HS-27A (cell line): ENCODE measurements around the gene EPHA7.

Experiments
- DNase-seq: peaks from one replicate; pipeline ENCODE4 v3.0.0-alpha.2; 2012; ENCODE audit warnings: low read depth, missing footprints

Gene EPHA7

DNA sequence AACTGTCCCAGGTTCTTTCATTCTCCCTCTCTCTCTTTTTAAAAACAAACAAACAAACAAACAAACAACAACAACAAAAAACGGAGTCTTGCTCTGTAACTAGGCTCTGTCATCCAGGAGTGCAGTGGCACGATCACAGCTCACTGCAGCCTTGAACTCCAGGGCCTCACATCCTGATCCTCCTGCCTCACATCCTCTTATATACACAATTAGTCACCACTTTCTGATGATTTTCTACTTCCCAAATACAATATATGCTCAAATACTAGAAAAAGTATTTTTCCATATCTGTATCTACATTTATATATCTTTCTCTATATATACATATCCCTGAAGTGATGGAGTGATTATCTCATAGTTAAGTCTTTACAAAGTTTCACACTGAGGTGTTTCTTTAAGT, 170.7 kb downstream of the EPHA7 start:
- no peak for DNase-seq

GRCh38 chr6:93243231-93243778, 176.1 kb downstream of the EPHA7 start:
- DNase-seq: no peak

DNA sequence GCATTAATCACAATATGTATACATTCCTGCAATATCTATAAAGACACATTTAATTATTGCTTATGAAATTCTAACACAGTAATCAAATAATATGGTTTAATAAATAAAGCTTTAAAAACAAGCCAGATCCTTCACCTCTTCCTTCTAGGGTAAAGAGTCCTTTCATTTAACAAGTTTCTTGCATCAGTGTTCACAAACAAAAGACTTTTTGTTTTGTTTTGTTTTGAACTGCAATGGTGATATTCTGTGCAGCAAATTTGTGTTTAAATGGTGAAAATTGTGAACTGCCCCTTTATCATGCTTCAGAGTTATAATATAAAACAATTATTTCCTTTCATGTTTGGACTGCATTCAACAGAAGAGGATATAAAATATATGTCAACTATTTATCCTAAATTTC, 177.3 kb downstream of the EPHA7 start:
- no peak for DNase-seq

- DNase-seq: no peak
Measured at GRCh38 chr6:93238632-93239031, 180.7 kb downstream of the EPHA7 start.

DNA sequence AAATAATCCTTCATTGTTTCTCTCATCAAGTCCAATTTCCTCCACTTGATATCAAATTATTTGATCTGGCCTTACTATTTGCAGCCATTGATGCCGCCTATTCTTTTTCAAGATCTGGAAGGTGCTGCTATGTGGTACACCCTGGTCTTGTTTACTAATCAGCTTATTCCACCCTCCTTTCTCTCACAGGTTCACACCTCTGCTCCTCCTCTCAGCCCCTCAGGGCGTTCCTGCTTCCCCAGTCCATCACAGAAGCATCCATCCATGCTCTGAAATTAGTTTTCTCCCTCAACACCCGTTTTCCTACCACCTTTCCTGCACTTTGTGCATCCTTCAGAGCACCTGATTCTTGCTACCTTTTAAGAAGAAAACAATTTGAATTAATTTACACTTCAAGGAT, 183.6 kb downstream of the EPHA7 start:
- no peak for DNase-seq

GRCh38 chr6:93226822-93227221, 192.5 kb downstream of the EPHA7 start:
- DNase-seq: no peak

GRCh38 chr6:93222071-93222851, 197.1 kb downstream of the EPHA7 start:
- no peak for DNase-seq

DNA sequence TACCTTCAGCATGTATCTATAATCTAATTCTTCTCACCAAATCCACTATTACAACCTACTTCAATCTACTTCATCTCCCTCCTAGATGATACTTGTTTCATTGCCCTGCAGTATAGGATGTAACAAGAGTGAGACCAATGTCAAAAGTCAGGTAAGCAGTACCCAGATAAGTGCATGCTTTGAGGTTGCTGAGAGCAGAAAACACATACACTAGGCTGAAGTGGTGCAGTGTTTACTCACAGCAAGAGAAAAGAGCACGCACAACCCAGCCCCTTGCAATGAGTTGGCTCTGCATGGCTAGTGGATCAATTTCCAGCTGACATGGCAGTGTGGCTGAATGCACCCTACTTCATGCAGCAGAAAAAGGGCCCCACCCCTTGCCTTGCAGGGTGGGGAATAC, 199.9 kb downstream of the EPHA7 start:
- no peak for DNase-seq

DNA sequence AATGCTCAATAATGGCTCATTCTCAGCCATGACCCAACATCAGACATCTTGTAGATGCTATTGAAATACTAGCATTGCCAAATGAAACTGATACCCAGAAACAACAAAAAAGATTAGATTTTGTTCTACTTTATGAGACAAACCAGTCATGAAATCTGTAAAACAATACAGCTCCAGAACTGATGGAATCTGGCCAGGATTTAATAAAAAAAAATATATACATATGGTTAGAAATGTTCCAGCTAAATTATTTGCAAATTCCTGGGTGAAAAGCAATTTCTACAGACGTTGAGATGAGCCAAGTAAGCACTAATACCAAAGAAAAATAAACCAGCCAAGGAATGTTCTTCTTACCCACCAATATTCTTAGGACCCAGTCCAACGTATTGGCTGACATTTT, 201.3 kb downstream of the EPHA7 start:
- no peak for DNase-seq

GRCh38 chr6:93213028-93213427, 206.3 kb downstream of the EPHA7 start:
- no peak for DNase-seq

DNA sequence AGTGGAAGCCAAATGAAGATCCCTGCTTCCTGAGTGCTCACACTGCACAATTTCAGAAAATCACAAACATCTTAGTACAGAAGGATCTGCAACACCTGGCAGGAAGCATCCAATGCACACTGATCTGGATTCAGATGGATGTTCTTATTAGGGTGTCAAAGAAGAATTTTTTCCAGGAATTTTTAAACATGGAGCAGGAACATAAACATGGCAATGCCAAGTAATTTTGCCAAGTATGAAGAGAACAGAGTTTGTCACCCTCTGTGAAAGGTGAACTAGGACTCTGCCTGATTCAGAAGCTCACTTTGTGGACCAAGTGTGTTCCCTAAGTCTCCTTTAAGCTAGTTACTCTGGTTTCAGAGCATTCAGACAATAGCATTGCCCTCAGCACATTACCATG, 208.5 kb downstream of the EPHA7 start:
- DNase-seq: no peak

DNA sequence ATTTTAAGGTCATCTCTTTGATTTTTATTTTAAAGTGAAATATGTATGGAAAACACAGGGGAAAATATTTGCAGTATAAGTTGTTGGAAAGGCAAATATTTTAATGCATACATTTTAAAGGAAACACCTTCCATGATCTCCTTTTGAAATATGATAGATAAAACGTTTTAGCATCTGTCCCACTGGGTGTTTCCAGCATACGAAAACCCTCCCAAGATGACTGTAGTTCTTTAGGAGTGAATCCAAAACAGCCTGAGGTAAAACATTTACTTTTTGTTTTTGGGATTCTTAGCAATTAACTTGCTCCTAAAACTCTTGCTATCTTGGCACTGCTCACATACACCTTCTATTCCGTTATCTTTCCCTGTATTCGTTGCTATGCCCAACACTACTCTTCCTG, 210.0 kb downstream of the EPHA7 start:
- no peak for DNase-seq

DNA sequence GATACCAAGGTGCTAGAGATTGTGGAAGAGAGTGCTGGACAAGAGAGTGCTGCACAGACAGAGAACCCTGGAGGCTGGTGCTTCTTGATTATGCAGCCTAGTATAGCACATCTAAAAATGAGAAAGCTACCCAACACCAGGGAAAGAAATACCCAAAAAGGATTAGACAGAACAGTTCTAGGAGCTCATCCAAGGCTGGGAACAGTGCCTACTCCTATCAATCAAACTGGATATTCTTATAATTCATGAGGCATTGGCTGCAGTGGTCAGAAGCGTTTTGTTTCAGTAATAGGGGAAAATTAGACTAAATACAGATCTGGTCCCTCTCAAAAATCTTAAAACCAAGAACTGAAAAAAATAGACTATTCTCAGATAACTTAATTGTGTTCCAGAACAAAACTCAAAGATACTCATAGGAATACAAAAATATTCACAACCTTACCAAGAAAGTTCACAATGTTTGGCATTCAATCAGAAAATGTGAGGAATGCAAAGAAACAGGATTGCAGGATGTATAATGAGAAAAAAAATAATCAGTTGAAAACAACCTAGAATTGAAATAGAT, 222.9 kb downstream of the EPHA7 start:
- DNase-seq: no peak

DNA sequence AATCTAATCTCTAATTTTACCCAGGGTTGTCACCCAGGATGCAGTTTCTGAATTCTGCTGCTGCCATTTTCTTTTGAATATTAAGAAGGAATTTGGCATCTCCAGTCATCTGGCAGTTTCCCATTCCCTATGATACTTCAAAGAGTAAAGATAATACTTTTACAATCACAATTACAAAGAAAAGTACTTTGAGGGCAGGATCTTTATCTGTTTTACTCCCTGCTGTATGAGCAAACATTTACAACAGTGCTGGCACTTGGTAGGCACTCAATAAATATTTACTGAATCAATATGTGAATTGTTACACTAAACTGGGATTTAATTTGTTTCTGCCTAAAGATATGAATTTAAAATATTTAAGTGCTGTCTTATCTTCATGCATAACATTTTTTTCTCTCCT, 224.9 kb downstream of the EPHA7 start:
- DNase-seq: no peak

DNA sequence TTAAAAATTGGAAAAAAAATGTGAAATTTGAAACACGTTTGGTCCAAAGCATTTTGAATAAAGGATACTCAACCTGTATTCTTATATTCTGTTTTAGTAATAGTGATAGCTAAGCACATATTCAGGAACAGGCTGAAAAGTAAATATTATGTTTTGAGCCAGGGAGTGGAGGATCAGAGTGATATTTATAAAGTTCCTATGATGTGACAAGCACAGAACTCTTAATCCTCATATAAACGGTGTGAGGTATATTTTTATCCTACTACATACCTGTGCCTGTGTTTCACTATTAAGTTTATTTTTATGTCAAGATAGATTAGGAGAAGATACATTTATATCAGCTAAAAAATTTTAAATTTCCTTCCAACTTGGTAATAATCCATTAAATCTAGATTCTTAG, 225.5 kb downstream of the EPHA7 start:
- DNase-seq: no peak
